HG03439 (cell line): ENCODE data around the gene IDH3A.

Experiments used
- ATAC-seq: cut with Tn5 transposase; IDR thresholded peaks from one replicate; pipeline ENCODE4 v1.9.1; 2021; ENCODE audit warnings: mild to moderate bottlenecking, moderate library complexity; ENCODE audit not compliant: unreplicated experiment

The IDH3A gene

DNA sequence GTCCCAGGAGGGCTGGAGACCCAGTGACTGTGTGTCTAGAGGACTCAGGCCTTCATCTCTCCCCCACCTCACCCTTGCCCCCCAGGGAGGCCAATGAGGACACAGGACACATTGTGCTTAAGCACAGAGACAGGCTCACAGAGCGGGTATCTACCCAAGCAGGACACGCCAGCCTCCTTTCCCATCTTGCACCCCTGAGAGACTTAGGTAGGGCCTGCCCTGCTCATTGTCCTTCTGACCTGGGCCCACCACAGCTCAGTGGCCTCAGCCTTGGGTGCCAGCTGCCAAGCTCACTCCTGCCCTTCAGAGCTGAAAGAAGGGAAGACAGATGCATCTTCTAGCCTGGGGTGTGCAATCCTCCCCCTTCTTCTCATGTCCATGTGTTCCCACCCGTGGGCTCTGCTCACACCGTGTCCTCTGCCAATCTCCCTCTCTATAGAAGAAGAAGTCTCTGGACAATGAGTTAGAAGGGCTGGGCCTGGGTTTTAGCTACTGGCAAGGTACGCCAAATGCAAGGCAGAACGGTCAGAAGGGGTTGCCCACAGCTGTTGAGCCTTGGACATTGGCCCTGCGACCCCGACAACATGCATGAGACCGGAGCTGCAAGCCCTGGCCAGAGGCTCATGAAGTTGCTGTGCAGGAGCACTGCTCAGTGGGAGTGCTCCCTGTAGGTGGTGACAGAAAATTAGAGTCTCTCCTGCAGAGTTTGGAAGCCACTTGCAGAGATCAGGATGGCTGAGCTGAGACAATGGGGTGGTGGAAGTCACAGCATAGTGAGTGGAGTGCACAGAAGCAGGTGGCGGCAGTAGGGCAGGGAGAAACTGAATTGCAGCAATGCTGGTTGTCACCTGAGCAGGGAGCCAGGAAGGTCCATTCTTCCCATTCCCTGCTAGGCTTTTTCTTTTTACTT lies 52.4 kb downstream of the IDH3A start:
- ATAC-seq: no peak

DNA sequence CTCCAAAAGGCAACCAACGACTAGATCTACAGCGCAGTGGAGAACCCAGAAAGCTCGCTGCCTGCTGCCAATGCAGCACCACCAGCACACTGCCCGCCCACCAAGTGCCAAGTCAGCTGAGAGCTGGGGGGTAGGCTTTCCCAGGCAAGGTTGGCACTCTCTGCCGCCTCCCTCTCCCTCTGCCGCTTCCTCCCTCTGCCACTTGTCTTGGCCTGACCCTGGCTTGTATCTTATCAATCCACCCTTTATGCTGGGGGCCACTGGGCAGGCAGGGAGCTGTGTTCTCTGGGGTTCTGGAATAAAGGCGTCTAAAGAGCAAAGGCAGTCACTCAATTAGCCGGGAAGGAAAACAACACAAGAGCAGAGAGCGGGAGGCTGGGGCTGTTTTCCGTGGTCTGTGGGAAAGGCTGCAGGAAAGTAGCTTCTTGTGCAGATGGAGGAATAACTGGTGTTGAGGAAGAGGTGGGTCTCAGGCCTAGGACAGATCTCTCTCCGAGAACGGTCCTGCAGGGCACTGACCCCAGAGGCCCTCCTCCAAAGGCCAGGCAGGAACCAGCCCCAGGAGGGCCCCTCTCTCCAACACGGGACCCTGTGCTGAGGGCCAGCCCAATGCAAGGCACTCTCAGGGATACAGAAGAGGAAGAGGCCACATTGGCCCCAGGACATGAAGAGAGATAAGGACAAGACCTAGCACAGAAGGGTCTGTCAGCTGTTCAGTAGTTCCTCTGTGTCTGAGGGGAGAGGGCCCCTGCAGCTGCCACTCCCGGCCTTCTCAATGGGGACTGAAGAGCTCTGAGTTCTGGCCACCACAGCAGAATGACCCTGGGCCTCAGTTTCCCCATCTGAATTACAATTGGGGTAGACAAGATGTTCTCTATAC lies 54.4 kb downstream of the IDH3A start:
- no peak for ATAC-seq

DNA sequence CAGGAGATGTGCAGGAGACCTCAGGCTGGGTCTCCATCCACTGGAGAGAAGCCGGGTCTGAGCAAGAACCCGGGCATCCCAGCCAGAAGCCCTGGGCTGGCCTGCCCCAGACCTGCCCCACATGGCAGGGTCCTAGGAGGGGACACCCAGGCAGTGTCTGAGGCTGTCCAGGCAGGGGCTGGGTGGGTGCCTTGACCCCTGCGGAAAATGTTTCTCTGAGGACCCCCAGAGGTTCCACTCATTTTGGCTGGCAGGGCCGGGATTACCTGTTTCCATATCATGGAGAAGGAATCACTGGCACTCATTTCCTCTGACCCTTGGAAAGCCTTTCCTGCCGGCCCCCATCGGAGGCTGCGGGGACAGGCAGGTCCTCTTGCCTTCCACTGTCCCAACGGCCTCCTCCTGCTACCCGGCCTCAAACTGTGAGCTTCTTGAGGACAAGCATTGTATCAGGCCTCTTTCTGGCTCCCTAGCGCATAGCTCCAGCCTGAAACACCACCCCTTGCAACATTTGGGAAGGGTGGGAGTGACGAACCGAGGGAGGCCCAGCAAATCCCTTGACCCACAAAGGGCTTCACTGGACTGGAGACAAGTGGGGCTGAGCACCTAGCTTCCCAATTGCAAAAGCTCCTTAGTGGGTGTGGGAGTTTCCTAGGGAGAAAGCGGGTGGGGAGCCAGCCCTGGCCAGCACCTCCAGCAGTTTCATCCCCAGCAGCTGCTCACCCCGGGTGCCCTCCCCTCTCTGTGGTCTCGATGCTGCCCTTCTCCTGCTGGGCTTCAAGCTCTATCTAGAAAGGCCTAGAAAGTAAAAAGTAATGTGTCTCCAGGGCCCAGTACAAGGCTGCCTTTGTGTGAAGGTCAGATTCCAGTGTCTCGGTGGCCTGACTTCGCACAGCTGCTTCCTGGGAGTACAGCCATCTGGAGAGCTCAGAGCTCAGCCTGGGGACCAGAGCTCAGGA lies 55.5 kb downstream of the IDH3A start:
- no peak for ATAC-seq

DNA sequence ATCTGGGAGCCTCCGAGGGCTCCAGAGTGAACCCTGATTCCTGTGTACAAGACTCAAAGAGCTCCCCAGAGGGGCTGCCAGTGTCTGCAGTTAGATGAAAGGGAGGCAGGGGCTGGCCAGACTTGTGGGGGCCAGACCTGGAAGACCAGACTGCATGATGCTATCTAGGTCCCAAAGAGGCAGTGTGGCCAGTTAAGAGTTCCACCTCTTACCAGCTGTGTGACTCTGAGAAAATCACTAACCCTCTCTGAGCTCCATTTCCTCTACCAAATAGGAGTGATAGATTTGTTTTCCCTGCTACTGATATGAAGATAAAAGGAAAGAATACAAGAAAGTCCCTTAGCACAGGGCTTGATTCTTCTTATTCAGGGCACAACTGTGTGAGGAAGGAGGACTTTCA lies 56.2 kb downstream of the IDH3A start:
- no peak for ATAC-seq

DNA sequence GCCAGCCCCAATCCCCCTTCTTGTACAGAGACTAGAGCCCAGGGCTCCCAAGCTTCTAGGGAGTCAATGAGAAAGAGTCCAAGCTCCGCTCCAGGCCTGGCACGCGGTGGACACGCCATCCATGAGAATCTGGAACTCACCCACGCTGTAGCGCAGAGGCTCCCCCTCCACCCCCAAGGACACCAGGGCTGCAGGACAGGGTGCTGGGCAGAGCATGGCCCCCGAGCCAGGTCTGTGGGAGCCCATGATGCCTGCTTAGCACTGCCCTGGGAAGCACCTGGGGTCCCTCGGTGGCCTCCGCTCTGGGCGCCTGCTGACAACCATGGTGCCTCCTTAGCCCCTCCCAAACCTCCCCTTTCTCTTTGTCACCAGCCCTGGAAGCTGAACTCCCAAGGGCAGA lies 56.7 kb downstream of the IDH3A start:
- ATAC-seq: no peak

DNA sequence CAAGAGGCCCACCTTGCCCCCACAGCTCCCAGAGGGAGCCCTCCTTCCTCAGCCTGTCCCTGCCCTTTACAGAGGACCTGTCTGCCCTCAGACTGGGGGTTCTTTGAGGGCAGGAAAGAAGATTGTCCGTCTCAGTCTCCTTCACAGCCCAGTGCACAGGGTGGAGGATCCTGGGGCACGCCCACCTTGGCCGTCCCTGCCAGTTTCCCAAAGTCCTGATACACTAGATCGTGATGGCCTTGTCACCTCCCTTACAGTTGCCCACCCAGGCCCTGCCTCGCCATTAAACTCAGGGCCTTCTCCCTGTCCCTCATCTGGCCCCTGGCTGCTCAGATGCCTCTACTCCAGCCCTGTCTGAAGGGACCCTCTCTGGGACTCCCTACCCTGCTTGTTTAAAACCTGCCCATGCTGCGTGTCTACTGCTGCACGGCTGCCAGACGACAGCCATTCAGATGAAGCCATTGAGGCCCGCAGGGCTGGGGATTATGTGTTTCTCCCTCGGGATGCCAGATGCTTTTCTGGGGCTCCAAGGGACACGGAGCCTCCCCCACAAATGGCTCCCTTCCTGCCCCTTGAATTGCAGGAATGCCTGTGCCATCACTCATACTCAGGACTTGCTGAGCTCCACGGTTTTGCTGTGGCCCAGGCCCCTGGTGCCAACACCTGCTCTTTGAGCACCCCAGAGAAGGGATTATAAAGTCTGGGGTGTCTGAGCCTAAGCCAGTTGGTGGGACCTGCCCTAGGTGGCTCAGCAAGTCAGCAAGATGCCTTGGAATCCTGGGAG lies 57.4 kb downstream of the IDH3A start:
- no peak for ATAC-seq

DNA sequence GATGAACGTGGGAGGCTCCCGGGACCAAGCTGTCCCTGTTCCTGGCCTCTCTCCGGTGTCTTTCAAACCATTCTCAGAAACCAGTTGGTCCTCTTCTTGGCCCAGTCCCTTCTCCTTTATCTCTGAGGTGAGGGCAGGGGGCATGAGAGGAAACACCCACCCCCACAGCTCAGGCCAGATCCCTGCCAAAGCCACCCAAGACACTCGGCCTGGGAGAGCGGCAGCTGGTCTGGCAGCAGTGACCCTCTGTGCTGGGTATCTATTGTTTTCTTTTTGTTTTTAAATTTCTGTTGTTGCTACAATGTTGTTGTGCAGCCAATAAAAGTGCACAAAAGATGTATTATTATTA lies 57.9 kb downstream of the IDH3A start:
- no peak for ATAC-seq

DNA sequence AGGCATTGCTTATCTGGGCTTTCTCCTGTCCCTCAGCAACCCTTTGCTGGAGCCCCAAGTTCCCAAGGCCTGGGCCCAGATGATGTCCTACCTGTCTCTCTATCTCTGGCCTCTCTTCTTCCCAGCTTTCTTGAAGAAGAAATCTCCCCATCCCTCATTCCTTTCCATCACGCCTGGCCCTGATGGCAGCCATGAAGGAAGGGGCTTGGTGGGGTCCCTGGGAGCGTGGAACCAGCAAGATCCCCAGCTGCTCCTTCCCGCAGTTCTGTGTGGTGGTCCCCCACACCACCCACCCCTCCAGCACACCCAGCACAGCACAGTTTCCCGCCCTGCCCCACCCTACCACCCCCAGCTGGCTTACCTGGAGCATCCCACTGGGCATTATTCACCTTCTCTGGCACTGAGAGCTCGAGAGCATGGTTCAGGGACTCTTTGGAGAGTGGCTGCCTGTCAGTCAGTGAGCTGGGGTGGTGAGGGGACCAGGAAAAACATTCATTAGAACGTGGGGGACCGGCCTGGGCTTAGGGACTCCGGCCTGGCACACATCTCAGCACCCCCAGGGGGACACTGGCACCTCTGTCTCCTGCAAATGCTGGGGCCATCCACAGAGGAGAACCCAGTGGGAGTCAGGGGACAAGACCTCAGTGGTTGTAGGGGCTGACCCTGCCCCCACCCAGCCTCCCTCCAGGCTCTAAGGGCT lies 58.6 kb downstream of the IDH3A start:
- no peak for ATAC-seq

DNA sequence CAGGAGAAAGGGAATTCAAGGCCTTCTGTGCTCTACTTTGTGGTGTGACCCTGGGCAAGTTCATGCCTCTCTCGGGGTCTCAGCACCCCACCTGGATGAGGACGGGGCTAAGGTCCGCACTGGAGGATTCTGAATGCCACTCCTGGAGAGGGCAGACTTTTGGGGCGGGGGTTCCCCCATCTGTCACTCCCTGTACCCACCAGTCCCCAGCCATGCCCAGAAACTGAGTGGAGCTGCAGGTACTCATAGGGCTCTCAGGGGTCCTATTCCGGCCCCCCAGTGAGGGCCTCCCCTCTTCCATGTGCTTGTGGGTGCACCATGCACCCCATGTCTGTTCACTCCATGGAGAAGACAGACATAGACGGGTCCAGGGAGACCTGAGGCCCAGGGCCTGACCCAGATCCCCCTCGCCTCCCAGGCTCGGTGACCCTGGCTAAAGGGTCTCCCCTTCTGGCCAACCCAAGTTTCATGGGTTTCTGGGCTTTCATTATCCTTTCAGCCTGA lies 59.2 kb downstream of the IDH3A start:
- ATAC-seq: no peak

DNA sequence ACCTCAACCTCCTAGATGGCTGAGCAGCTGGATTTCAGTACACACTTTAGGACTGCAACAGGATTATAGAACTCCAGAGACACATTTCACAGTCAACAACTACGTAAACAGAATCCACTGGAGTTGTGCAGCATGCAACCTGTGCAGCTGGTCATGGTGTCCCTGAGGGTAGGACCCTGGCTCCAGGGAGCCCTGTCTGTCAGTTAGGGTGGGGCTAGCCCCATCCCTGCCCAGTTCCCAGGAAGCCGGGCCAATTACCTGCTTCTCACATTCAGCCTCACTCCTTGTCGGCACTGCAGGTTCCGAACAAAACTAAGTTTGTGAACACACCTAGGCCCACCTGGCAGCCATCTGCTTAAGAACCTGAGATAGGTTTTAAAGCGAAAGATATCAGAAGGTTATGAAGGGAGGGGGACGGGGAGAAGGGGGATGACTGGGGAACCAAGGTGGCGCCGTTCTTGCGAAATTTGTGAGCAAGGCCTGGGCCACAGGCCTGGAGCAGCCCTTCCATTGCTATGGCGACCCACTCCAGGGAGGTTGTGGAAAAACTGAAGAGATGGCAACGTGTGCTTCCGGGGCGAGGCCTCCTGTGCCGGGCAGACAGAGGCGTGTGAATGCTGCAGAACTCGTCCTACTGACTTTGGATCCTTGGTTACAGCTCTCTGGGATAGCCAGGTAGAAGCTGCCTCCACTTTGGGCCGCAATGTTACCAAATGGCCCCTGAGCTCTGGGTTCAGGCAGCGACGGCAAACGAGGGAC lies 59.9 kb downstream of the IDH3A start:
- ATAC-seq: no peak

DNA sequence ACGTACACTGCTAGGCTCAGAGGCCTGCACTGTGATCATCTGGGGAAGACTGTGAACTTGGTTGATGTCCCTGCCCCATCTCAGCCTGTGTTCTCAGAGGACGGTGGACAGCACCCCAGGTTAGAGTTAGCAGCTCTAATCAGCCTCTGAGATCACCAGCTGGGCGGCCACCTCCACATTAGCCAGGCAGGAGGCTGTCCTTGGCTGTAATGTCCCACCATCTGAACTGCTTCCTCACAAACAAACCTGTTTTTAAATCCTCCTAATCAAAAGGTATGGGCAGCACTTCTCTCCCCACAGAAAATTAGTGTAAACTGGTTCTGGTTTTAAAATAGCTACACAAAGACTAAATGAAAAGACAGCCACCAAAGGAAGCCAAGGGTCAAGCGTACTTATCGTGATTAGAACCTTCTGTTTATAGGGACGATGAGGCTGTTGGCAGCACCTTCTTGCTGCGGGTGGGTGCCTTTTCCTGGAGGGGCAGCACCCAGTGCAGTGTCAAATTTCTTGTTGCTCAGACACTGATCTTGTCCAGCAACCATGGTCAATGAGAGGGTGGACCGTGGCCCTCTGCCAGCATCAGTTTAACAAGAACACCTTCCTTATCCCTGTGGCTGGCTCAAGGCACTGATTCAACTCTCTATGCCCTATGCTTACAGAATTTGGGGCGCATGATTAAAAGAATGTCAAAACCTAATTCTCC lies 60.6 kb downstream of the IDH3A start:
- no peak for ATAC-seq

DNA sequence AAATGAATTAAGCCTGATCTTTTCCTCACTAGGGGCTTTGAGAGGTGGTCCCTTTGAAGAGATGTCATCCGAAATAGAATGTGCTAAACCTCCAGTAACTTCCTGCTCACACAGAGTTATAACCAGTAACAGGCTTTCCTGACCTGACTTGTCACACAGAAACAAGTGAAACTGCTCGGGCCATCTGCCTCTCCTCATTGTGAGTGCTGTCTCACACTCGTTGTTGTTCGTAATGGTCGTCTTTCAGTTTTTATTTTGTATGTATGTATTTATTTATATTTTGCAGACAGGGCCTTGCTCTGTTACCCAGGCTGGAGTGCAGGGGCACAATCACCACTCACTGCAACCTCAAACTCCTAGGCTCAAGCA lies 61.2 kb downstream of the IDH3A start:
- ATAC-seq: no peak

DNA sequence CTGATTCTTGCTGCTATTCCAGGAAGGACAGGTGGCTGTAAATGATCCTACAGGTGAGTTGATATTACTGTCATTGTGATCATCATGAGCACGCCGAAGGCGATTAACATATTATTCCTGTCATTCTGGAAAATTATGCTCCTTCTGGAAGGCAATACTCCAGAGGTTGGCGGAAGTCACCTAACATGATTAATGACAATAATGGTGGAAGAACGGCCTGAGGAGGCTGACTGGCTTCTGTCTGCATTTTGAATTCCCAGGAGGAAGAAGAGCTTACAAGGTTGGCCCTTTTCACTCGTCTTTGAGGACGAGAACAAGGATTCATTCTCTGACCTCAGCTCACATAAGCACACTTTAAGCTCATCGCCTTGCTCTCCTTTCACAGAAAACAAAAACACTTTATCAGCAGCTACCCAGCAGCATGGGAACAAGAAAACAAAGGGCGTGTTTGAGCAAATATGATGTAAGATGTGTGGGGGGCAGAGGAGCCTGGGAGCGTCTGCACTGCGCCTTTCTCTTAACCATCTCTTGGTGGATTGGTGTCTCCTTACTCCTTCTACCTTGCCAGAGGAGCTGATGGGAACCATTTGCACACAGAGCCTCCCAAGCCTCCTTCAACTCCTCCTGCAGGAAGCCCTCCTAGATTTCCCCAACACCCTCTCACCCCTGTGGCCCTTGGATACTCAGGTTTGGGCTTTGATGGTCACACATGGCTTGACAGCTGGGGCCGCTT lies 62.2 kb downstream of the IDH3A start:
- no peak for ATAC-seq

DNA sequence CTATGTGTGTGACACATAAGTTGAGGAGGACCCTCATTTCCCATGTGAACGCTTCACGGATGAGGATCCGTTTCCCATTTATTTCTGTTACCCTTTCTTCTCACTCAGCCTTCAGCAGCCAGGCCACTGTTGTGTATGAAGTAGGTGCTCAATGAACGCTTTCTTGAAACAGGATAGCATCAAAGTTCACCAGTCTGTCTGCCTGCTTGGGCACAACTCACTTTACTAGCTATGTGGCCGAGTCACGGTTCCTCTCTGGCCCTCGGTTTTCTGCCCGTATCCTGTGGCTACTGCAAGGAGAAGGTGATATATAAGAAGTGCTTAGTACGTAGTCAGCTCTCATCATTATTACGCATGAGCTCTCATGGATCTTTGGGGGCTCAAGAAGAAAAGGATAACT lies 62.8 kb downstream of the IDH3A start:
- no peak for ATAC-seq

DNA sequence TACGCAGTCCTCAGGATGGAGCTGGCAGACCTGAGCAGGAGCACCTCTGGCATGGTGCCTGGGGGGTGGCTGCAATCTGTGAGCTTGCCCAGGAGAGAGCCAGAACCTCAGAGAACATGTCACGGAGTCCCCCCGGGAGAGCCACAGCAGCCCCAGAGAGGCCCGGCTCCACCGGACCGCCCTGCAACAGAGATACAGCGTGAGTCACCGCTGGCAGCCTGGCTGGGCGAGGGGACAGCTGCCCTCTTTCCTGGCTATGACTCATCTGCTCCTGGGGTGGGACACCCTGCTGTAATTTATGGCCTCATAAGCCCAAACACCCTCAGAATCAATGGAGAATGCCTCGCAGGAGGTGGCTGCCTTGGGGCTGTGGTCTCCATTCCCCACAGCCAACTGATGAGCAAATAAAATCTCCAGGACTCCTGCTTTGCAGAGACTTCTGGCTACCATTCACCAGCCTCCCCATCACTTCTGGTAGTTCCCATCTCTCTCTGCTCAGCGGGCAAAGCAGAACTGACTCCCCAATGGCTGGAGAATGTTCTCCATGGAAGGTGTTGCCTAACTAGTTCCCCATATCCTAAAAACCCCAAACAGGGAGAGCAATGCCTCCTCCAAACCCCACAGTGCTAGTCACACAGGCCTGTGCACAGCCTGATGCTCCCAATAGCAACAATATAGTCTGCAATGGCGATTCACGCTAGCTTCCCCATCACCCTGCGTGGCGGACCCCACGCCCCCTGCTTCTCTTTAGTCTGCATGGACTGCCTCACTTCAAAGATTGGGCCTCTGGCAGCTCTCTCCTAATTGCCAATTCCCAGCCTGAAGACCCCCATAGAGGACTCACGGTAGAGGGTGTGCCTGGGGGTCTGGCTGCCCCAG lies 63.6 kb downstream of the IDH3A start:
- no peak for ATAC-seq

DNA sequence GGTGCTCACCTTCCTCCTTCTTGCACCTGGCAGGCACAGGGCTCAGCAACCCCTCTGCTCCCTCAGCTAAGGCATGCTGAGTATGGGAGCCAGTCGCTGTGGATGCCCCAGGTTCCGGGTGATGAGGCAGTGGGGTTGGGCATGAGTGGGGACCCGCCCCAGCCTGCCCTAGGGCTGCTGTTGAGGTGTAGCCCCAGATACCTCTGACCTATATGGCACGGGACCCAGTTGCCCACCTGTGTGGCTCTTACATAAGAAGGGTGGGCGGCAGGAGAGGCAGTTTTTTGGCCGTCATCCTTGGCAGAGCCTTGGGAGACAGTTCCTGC lies 64.2 kb downstream of the IDH3A start:
- ATAC-seq: no peak

DNA sequence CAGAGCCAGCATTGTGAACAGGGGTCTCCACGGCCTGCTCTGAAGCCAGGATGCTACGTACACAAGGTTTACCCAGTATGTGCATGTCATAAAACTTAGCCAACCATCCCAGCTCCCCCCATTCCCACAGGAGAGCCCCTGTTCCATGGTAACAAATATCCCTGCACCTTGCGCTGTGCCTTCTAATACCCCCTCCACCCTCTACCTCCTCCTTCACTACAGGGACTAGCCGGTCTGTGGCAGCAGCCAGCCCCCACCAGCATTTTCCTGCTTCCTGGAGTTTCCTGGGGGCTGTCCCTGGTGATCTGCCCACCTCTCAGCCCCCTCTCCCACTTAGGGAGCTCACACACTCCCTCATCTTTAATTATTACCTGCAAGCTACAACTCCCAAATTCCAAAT lies 64.8 kb downstream of the IDH3A start:
- no peak for ATAC-seq
